ENCODE data around the gene GGTLC1.

GGTLC1 gene

GRCh38 chr20:23963941-23964340 lies 24.6 kb downstream of the GGTLC1 start:
- no peak for DNase-seq

DNA sequence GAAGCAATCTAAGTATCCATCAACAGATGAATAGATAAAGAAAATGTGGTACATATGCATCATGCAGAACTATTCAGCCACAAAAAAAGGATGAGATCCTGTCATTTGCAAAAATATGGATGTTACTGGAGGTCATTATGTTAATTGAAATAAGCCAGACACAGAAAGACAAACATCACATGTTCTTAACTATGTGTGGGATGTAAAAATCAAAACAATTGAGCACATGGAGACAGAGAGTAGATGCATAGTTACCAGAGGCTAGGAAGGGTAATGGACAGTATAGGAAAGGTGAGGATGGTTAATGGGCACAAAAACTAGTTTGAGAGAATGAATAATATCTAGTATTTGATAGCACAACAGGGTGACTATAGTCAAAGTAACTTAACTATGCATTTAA lies 26.3 kb downstream of the GGTLC1 start:
- no peak for DNase-seq

DNA sequence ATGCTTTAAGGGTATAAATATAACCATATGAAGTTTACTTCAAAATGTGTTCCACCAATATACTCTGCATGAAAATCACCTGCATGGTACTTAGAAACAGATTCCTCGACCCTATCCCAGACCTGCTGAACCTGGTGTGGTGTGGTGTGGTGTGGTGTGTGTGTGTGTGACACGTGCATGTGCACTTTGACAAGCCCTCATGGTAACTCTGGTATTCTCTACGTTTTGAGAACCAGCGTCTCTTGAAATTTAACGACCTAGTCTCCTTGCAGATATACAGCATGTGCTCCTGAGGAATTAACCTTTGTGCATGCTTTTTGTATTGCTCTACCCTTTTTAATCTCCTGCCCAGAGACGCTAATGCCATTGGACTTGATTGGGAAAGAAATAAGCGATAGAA lies 29.5 kb downstream of the GGTLC1 start:
- DNase-seq: no peak

GRCh38 chr20:23955896-23956295 lies 32.7 kb downstream of the GGTLC1 start:
- no peak for DNase-seq

DNA sequence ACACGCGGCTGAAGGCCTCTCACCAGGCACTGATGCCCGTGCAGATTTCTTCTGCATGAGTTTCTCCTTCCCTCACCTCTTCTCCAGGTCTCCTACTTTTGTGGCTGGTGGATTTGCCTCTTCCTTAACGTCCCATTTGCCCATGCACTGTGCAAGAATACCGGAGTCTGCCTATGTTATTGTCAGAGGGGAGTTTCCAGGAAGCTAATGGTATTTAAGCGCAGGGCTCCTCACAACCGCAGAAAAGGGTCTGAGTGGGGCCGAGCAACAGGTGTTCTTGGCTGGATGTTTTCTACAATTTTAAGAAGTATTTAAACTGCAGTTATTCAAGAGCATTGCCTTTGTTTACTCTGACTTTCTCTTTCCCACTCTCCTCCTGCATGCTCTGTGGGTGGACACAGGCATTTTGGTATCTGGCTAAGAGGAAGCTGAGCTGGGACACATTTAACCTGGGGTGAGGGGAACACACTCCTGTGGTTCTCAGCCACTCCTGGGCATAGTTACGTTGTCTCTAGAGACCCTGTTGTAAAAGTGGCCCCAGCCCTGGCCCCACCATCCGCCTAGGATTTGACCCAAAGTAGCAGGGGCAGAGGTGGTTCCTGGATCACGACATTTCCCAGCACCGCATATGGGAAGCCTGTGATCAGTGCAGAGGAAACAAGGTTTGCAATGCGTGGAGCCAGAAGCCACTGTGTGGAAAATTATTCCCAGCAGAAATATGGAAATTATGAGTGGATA lies 34.4 kb downstream of the GGTLC1 start:
- no peak for DNase-seq

DNA sequence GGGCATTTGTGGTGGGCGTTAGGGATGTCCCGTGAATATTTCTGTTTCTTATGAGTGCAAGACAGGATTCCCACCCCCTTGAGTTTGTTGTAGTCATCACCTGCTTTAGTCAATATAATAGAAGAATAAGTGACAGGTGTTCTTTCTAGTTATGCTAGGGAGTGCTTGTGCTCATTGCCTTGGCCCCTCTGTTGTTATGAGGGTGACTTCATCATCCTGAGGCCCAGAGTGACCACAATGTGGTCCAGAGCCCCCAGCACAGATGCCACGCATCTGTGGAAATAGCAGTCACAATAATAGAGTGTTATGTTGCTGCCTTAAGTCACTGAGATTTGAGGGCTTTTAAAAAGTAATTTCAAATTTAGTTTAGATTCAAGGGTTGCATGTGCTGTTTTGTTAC lies 42.4 kb downstream of the GGTLC1 start:
- no peak for DNase-seq

DNA sequence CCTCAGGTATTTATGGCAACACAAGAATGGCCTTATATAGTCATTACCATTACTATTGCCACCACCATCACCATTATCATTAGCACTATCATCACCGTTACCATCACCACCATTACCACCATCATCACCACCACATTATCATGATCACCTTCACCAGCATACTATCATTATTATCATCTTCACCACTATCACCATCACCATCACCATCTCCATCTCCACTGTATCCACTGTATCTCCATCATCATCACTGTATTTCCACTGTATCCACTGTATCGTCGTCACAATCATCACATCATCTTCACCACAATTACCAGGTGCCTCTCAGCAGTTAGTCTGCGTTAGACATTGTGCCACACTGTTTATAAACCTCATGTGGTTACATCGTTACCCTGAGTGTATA lies 45.3 kb downstream of the GGTLC1 start:
- no peak for DNase-seq

DNA sequence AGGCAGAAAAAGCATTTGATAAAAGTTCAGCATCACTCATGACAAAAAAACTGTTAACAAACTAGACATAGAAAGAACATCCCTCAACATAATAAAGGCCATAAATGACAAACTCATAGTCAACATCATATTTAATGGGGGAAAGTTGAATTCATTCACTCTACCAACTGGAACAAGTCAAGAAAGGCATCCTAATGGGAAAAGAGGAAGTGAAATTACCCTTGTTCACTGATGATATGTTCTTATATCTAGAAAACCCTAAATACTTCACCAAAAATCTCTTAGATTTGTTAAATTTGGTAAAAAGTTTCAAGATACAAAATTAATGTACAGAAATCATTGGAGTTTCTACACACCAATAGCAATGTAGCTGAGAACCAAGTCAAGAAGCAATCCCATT lies 48.9 kb downstream of the GGTLC1 start:
- DNase-seq: no peak

GRCh38 chr20:23939063-23939462 lies 49.5 kb downstream of the GGTLC1 start:
- no peak for DNase-seq

GRCh38 chr20:23938118-23938438 lies 50.5 kb downstream of the GGTLC1 start:
- DNase-seq: no peak

GRCh38 chr20:23937303-23938117 lies 51.1 kb downstream of the GGTLC1 start:
- peak; percentile 59 for DNase-seq

Data from activated naive CD4-positive, alpha-beta T cell treated with anti-CD3 and anti-CD28 coated beads, Interleukin-2, amount 50 U/mL, for 16 hours (primary cell).